ENCODE data around the gene COBL.

COBL gene

DNA sequence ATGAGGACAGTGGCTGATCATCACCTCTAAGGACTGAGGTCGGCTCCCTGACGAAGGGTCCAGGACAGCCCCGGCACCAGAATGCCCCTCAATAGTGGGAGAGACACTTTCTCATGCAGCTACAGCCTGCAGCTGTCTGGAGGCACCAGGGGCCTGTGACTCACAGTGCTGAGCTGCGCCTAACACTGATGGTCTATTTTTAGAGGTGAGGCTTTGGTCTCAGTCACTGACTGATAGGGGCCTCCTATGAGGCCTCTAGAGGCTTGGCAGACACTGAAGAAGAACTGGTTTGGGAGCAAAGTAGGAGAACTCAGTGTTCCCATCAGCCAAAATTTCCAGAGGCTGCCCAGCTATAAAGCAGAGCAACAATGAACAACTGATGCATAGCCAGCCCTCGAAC is 130.1 kb downstream of the COBL start:
- DNase-seq (ENCODE audit: low read depth) = no peak

GRCh38 chr7:51182636-51183166 is 133.9 kb downstream of the COBL start:
- no peak for DNase-seq (ENCODE audit: low read depth)

DNA sequence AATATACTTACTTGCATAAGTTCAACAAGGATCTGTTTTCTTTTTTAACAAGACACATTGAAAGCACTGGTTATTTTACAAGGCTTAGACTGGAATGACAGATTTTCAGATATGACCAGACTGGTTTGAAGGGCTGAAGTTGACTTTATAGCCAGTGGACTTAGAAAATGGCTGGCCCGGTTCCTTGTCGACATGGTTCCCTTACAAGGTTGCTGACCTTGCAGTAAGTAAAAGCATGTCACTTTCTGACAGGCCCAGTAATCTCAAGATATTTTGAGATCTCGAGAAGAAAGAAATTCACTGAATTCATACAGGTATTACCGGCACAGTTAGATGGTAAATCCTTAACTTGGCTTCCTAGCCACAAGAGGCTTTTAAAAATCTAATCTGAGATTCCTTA is 136.5 kb downstream of the COBL start:
- DNase-seq (ENCODE audit: low read depth) = no peak

GRCh38 chr7:51175992-51176388 is 140.6 kb downstream of the COBL start:
- DNase-seq (ENCODE audit: low read depth) = no peak

- DNase-seq (ENCODE audit: low read depth) = no peak
Measured at GRCh38 chr7:51175316-51175991, 141.2 kb downstream of the COBL start.

DNA sequence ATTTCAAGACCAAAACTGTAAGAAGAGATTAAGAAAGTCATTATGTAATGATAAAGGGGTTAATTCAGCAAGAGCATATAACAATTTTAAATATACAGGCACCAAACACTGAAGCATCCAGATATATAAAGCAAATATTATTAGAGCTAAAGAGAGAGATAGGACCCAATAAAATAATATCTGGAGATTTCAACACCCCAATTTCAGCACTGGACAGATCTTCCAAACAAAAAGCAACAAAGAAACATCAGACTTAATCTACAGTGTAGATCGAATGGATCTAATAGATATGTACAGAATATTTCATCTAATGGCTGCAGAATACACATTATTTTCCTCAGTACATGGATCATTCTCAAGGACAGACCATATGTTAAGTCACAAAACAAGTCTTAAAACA is 151.3 kb downstream of the COBL start:
- DNase-seq (ENCODE audit: low read depth) = no peak

- peak; percentile 36 for DNase-seq (ENCODE audit: low read depth)
Measured at GRCh38 chr7:51162724-51163329, 153.8 kb downstream of the COBL start.

GRCh38 chr7:51161937-51162336 is 154.7 kb downstream of the COBL start:
- no peak for DNase-seq (ENCODE audit: low read depth)

GRCh38 chr7:51160990-51161615 is 155.5 kb downstream of the COBL start:
- peak; percentile 8 for DNase-seq (ENCODE audit: low read depth)

DNA sequence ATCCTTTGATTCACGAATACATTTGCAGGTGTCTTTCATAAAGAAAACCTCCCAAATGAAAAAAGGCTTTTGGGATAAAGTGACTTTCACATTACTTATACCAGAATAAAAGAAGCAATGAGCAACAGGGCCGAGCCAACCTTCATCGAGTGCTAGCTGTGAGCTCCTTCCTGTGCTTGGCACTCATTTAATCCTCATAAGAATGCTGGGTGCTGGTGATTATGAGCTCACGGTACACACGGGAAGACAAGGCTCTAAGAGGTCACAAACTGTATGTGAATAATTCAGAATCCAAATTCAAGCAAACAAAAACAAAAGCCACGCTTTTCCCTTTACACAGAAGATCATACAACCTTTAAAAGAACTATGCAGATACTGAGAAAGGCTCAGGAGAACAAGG is 156.2 kb downstream of the COBL start:
- no peak for DNase-seq (ENCODE audit: low read depth)

- no peak for DNase-seq (ENCODE audit: low read depth)
Measured at GRCh38 chr7:51158742-51159445, 157.7 kb downstream of the COBL start.

GRCh38 chr7:51158211-51158610 is 158.4 kb downstream of the COBL start:
- DNase-seq (ENCODE audit: low read depth) = no peak

- no peak for DNase-seq (ENCODE audit: low read depth)
Measured at GRCh38 chr7:51154201-51154600, 162.4 kb downstream of the COBL start.

- DNase-seq (ENCODE audit: low read depth) = no peak
Measured at GRCh38 chr7:51152706-51153200, 163.9 kb downstream of the COBL start.

DNA sequence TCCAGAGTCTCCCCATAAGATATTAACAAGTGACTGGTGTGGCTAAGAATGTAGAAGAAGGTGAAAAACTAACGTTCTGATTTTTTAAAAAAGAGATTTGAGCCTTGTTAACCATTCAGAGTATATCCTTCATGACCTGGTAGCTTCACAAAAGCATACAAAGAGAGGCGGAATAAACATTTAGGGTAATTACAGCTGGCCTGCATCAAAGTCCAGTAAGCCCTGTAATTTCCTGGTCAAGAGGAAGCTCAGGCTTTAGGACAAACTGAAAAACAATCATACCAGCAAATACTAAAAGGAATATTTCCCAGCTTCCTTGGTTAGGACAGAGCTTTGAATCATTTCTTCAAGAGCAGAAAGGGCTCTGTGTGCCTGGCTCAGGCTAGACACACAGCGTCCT is 165.2 kb downstream of the COBL start:
- no peak for DNase-seq (ENCODE audit: low read depth)

- no peak for DNase-seq (ENCODE audit: low read depth)
Measured at GRCh38 chr7:51150193-51150592, 166.4 kb downstream of the COBL start.

GRCh38 chr7:51148216-51148615 is 168.4 kb downstream of the COBL start:
- DNase-seq (ENCODE audit: low read depth) = no peak

DNA sequence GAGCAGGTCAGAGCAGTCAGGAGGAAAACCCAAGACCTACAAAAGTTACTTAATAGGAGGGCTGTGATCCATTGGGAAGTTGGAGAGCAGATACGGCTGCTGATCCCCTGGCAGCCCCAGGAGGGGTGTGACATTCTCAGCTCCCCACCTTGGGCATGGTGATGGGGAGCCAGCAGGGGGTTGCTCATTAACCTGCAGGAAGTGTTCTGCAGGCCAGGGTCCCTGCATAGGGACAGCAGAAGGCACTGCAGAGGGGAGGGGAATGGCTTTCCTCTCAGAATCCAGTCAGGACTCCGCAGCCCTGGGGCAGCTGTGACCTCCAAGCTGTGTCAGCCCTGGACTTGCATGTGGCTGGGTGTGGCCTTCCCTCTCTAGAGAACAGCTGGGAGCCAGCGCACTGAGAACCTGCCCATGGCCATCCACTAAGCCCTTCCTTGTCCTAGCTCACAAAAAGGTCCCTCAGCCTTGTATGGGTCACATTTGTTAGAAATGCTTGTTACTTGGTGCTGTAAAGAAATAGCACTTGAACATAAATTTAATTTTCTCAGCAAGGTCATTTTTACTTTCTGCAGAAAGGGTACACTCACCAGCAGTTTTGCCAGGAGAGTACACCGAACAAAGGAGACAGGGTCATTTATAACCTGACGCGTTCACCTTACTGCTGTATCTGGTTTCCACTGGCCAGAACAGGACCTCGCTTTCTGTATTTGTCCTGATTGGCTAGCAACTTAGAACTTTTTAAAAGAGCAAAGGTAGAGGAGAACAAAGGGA is 169.6 kb downstream of the COBL start:
- no peak for DNase-seq (ENCODE audit: low read depth)

DNA sequence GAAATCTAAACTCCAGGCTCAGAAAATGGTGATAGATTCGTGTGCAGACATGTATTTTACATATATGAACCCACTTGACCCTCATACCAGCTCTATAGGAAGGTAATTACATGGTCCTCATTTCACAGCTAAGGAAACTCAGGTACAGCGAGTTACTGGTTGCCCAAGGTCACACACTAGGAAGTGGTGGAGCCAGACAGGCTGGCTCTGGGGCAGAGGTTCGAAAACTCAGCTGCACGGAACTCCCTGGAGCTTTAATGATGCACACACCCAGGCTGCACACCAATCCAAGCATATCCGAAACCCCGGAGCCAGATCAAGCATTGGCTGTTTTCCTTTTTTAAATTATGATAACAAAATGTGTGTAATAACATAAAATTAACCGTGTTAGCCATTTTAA is 172.4 kb downstream of the COBL start:
- no peak for DNase-seq (ENCODE audit: low read depth)

- DNase-seq (ENCODE audit: low read depth) = no peak
Measured at GRCh38 chr7:51142741-51143385, 173.7 kb downstream of the COBL start.

- DNase-seq (ENCODE audit: low read depth) = no peak
Measured at GRCh38 chr7:51141451-51142003, 175.1 kb downstream of the COBL start.

Data from CMK (cell line).